Loucy (cell line): ENCODE results near the gene C9orf50.

Source experiments
- H2AFZ ChIP-seq: fragments of 200-600 bp; sonication (generic); 2 replicates; pipeline ENCODE4 v1.6.0; 2016; ENCODE audit warnings: antibody characterized with exemption, mild to moderate bottlenecking, low read length, moderate library complexity
- H3F3A ChIP-seq: fragments of 200-600 bp; 2 replicates; pipeline ENCODE4 v1.6.0; 2016; ENCODE audit warnings: antibody characterized with exemption, low read depth, mild to moderate bottlenecking
- H3K27me3 ChIP-seq: fragments of 200-600 bp; sonication (generic); 2 replicates; pipeline ENCODE4 v1.6.1; 2014; ENCODE audit warnings: low read length, mild to moderate bottlenecking; ENCODE audit not compliant: insufficient read depth, poor library complexity, severe bottlenecking
- H3K36me3 ChIP-seq: fragments of 200-600 bp; sonication (generic); 2 replicates; pipeline ENCODE4 v1.6.1; 2016; ENCODE audit warnings: low read length; ENCODE audit not compliant: insufficient read depth
- H3K4me1 ChIP-seq: fragments of 200-600 bp; sonication (generic); 2 replicates; pipeline ENCODE4 v1.5.1; 2014; ENCODE audit warnings: low read length, mild to moderate bottlenecking; ENCODE audit not compliant: insufficient read depth, poor library complexity, severe bottlenecking
- H3K4me2 ChIP-seq: fragments of 200-600 bp; sonication (generic); 2 replicates; pipeline ENCODE4 v1.6.0; 2014; ENCODE audit warnings: antibody characterized with exemption, low read length, low read depth, mild to moderate bottlenecking; ENCODE audit not compliant: poor library complexity, severe bottlenecking
- H3K4me3 ChIP-seq: fragments of 200-600 bp; sonication (generic); 2 replicates; pipeline ENCODE4 v1.5.1; 2014; ENCODE audit warnings: low read length, mild to moderate bottlenecking, mixed read lengths; ENCODE audit not compliant: poor library complexity, severe bottlenecking
- H3K79me2 ChIP-seq: fragments of 200-600 bp; sonication (generic); 2 replicates; pipeline ENCODE4 v1.6.1; 2014; ENCODE audit warnings: low read length; ENCODE audit not compliant: insufficient read depth
- H3K9ac ChIP-seq: fragments of 200-600 bp; sonication (generic); 2 replicates; pipeline ENCODE4 v1.6.0; 2014; ENCODE audit warnings: mild to moderate bottlenecking, low read depth, low read length, moderate library complexity; ENCODE audit not compliant: poor library complexity, severe bottlenecking
- H3K9me2 ChIP-seq: fragments of 200-600 bp; sonication (generic); replicated peaks from 2 replicates; pipeline ENCODE4 v1.6.1; 2016; ENCODE audit warnings: low read depth, low read length, mixed read lengths
- H3K9me3 ChIP-seq: fragments of 200-600 bp; sonication (generic); 2 replicates; pipeline ENCODE4 v1.6.1; 2014; ENCODE audit warnings: mild to moderate bottlenecking, antibody characterized with exemption, low read length, low read depth; ENCODE audit not compliant: insufficient read depth
- H4K20me1 ChIP-seq: fragments of 200-600 bp; sonication (generic); 2 replicates; pipeline ENCODE4 v1.6.0; 2014; ENCODE audit warnings: antibody characterized with exemption, low read length, mild to moderate bottlenecking; ENCODE audit not compliant: insufficient read depth, poor library complexity, severe bottlenecking
- EZH2phosphoT487 ChIP-seq: fragments of 200-600 bp; IDR thresholded peaks from 2 replicates; pipeline ENCODE4 v1.6.1; 2018; ENCODE audit warnings: antibody characterized with exemption, mild to moderate bottlenecking, moderate library complexity, borderline replicate concordance
- TF ChIP-seq, protein P1 (sequence below): fragments of 200-600 bp; sonication (generic); conservative IDR thresholded peaks from 2 replicates; pipeline ENCODE4 v1.5.1; 2014; ENCODE audit warnings: mild to moderate bottlenecking, antibody characterized with exemption, low read length

C9orf50 gene

DNA sequence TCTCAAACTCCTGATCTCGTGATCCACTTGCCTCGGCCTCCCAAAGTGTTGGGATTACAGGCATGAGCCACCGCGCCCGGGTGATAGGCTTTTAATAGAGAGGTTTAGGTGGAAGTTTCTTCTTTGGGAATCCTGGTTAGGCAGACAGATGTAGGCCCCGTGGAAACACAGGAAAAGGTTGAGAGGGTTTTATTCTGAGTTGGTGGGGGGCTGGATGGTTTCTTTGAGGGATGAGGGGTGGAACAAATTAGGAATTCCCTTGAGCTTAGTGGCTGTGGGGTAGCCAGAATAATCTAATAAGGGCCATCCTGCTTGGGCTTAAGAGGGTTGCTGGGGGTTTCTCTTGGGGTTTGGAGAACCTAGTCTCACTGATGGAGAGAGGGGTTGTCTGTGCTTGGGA, 30.4 kb downstream of the C9orf50 start:
- TF ChIP-seq EZH2phosphoT487 = no peak
- TF ChIP-seq, protein P1, sequence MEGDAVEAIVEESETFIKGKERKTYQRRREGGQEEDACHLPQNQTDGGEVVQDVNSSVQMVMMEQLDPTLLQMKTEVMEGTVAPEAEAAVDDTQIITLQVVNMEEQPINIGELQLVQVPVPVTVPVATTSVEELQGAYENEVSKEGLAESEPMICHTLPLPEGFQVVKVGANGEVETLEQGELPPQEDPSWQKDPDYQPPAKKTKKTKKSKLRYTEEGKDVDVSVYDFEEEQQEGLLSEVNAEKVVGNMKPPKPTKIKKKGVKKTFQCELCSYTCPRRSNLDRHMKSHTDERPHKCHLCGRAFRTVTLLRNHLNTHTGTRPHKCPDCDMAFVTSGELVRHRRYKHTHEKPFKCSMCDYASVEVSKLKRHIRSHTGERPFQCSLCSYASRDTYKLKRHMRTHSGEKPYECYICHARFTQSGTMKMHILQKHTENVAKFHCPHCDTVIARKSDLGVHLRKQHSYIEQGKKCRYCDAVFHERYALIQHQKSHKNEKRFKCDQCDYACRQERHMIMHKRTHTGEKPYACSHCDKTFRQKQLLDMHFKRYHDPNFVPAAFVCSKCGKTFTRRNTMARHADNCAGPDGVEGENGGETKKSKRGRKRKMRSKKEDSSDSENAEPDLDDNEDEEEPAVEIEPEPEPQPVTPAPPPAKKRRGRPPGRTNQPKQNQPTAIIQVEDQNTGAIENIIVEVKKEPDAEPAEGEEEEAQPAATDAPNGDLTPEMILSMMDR = no peak
- Histone ChIP-seq H3K79me2 (no peaks in the 10 kb centered on the region), H3K4me3 (no peak overlapping the region), H3K9ac (no peak overlapping the region), H3K9me3 (no peaks in the 10 kb centered on the region), H4K20me1 (no peaks in the 10 kb centered on the region), H3K4me1 (peaks cover 7% of the 10 kb centered on the region), H3K4me2 (no peak overlapping the region), H3K36me3 (no peaks in the 10 kb centered on the region), H2AFZ (no peak overlapping the region), H3K27me3 (no peaks in the 10 kb centered on the region), H3F3A (no peaks in the 10 kb centered on the region), H3K9me2 (no peaks in the 10 kb centered on the region)

DNA sequence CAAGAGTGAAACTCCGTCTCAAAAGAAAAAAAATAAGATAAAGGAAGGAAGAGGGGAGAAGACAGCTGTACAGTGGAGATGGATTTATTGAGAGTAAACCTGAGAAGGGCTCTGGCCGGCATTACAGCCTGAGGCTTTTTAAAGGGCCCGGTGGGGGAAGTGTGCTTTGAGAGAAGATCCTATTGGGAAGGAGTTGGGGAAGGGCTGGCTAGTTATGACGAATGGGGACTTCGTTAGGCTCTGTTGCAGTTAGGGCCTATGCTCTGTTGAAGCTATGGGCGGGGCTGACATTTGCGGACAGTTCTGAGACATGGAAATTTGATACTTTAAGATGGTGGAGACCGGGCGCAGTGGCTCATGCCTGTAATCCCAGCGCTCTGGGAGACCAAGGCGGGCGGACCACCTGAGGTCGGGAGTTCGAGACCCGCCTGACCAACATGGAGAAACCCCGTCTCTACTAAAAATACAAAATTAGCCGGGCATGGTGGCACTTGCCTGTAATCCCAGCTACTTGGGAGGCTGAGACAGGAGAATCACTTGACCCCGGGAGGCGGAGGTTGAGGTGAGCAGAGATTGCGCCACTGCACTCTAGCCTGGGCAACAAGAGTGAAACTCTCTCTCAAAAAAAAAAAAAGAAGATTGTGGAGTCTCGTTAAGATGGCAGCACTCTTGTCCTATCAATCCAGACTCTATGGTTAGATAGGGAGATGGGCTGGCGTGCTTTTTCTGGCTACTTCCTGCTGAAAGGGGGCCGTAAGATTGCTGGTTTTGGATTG, 33.2 kb downstream of the C9orf50 start:
- Histone ChIP-seq H3K4me3 (no peak overlapping the region), H3K27me3 (no peaks in the 10 kb centered on the region), H3K79me2 (no peaks in the 10 kb centered on the region), H4K20me1 (no peaks in the 10 kb centered on the region), H2AFZ (no peak overlapping the region), H3K9ac (no peak overlapping the region), H3K9me3 (no peaks in the 10 kb centered on the region), H3K9me2 (no peaks in the 10 kb centered on the region), H3K4me1 (peaks cover 15% of the 10 kb centered on the region), H3K36me3 (no peaks in the 10 kb centered on the region), H3F3A (no peaks in the 10 kb centered on the region), H3K4me2 (no peak overlapping the region)
- no peak for TF ChIP-seq EZH2phosphoT487
- TF ChIP-seq, protein P1 = no peak

DNA sequence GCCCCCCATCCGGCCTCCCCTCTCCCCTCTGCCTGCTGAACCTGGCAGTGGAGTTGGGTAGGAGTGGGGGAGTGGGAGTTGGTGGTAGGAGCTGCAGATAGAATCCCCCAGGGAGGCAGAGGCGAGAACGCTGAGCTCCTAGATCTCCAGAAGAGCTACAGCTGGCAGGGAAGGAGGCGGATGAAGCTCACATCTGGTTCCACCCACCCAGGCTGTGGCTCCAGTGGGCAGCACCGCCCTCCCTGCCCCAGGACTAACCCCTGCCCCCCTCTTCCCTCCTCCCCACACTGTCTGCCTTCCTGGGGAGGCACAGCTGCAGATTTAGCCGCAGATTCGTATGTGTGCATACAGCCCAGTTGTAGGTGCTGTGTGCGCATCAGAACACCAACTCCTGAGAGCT, 34.2 kb downstream of the C9orf50 start:
- H3K4me1 ChIP-seq = peaks cover 15% of the 10 kb centered on the region
- H3K4me3 ChIP-seq = no peak overlapping the region
- no peaks in the 10 kb centered on the region for H4K20me1 ChIP-seq
- H3K9me2 ChIP-seq = no peaks in the 10 kb centered on the region
- TF ChIP-seq EZH2phosphoT487 = no peak
- TF ChIP-seq, protein P1 = no peak
- H3K4me2 ChIP-seq = no peak overlapping the region
- H3K9ac ChIP-seq = no peak overlapping the region
- no peaks in the 10 kb centered on the region for H3K9me3 ChIP-seq
- no peaks in the 10 kb centered on the region for H3K36me3 ChIP-seq
- no peaks in the 10 kb centered on the region for H3K79me2 ChIP-seq
- H3F3A ChIP-seq = no peaks in the 10 kb centered on the region
- H3K27me3 ChIP-seq = no peaks in the 10 kb centered on the region
- H2AFZ ChIP-seq = no peak overlapping the region
